ENCODE data around the gene ADAMTSL4.

- TF ChIP-seq, protein P1, sequence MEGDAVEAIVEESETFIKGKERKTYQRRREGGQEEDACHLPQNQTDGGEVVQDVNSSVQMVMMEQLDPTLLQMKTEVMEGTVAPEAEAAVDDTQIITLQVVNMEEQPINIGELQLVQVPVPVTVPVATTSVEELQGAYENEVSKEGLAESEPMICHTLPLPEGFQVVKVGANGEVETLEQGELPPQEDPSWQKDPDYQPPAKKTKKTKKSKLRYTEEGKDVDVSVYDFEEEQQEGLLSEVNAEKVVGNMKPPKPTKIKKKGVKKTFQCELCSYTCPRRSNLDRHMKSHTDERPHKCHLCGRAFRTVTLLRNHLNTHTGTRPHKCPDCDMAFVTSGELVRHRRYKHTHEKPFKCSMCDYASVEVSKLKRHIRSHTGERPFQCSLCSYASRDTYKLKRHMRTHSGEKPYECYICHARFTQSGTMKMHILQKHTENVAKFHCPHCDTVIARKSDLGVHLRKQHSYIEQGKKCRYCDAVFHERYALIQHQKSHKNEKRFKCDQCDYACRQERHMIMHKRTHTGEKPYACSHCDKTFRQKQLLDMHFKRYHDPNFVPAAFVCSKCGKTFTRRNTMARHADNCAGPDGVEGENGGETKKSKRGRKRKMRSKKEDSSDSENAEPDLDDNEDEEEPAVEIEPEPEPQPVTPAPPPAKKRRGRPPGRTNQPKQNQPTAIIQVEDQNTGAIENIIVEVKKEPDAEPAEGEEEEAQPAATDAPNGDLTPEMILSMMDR (conservative IDR thresholded peaks at IDR 0.05 in 1 of 2, IDR thresholded peaks at IDR 0.05 in 1 of 2; ENCODE audit: low read depth in 1 of 2, low read length in 2 of 2): no peak
- TF ChIP-seq EZH2 (IDR thresholded peaks at IDR 0.05; ENCODE audit: low read length, missing control alignments): no peak
Measured at GRCh38 chr1:150601540-150601939, 52.3 kb downstream of the ADAMTSL4 start.

Measured in fibroblast of lung (primary cell).